Activated CD8-positive, alpha-beta memory T cell treated with anti-CD3 and anti-CD28 coated beads, Interleukin-2, amount 50 U/mL, for 48 hours (primary cell): ENCODE measurements around the gene WBP11.

Experiments used
- DNase-seq: peaks from one replicate; pipeline ENCODE4 v3.0.0-alpha.2; 2020

WBP11 gene

GRCh38 chr12:14824012-14824634 lies 20.8 kb upstream of the WBP11 start:
- DNase-seq, result no peak

- no peak for DNase-seq
Observed at GRCh38 chr12:14814014-14814413, 10.7 kb upstream of the WBP11 start, which contains the start of gene SMCO3. Gene SMCO3, minus strand, starts transcription at chr12:14814182. Its CDS starts 7,502 bp downstream, at chr12:14806680.

GRCh38 chr12:14811486-14811885 lies 8.2 kb upstream of the WBP11 start:
- no peak for DNase-seq

GRCh38 chr12:14810953-14811483 lies 7.7 kb upstream of the WBP11 start:
- no peak for DNase-seq

DNA sequence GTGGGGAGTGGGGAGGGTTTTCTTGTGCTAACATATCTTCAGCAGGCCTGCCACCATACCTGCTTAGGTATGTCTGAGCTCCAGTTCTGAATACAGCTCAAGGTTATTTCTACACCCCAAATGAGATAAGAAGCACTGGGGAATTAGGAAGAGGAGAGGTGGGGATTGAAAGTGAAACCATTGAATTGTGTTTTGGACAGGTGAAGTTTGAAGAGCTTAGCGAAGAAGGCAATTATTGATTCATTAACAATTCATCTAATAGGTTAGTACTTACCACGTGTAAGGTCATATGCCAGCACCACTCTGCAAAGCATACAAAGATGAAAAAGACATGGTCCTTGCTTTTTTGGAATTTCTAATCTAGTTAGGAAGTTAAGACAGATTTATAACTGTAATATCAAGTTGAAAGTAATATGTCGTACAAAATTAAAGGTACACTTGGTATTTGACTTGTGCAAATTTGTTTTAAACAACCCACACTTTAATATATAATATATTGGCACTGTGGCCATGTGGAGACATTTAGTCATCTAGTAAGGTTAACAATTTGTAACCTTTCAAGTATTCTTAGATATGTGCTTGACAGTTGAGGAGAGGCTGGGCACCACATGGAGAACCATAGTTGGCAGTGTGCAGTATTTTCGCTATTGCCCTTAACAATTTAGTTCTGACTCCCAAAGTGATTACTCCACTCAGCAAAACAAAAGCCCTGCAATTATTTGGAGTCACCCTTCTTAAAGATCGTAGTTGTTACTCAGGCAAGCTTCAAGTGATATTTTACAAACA lies 7.1 kb upstream of the WBP11 start:
- no peak for DNase-seq

GRCh38 chr12:14803830-14804160 lies 517 bp upstream of the WBP11 start:
- no peak for DNase-seq

- DNase-seq, result no peak
Observed at GRCh38 chr12:14802721-14803010, 612 bp downstream of the WBP11 start.

- DNase-seq, result no peak
Observed at GRCh38 chr12:14802247-14802646, 1.0 kb downstream of the WBP11 start.

- DNase-seq, result no peak
Observed at GRCh38 chr12:14795028-14795448, 8.2 kb downstream of the WBP11 start.

DNA sequence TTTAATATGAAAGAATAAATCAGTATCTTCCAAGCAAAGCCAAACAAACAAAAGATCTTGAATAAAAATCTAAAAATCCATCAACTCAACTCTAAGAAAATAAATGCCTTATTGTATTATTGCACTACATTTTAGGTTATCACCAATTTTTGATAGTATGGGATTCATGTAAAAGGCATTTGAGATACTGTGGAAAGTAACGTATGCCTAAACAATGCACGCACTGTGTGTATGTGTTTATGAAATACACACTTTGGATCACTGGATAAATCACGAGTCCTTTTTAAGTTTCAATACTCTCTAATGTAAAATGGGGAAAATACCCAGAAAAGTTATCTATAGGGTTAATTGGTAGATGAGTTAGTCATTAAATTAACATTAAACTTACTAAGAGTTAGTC lies 17.7 kb downstream of the WBP11 start:
- DNase-seq, result no peak

DNA sequence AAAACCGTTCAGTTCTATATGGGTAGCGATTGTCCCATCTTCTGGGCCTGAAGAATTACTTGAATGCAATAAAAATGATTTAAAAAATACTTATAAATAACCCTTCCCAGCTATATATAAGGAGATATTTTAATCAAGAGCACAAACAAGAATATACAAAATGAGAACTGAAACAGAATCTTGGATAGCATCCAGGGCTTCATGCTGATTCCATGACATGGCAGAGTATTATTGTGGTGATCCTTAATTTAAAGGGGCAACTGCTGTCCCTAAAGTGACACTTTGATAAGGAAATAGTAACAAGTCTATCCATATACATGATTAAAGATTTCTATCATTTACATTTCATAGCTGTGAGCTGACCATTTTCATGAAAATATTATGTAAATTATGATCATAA lies 18.8 kb downstream of the WBP11 start:
- no peak for DNase-seq

- no peak for DNase-seq
Observed at GRCh38 chr12:14782756-14783155, 20.5 kb downstream of the WBP11 start.

- no peak for DNase-seq
Observed at GRCh38 chr12:14781563-14781962, 21.7 kb downstream of the WBP11 start.

DNA sequence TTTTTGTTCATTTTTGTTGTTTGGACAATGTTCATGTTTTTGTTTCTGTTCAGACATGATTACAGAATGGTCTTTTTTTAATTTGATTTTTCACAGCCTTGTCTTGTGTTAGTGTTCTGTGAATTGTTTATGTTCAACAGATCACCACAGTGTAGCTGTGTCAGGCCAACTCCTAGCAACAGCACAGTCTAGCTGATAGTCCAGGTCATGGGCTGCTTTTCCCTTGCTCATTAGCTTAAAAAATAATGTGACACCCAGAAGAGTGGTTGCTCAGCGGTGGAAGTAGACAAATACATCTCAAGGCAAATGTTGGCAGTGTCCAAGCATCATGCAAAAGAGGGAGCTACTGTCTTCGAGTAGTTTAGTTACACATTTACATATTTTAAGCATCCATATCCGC lies 22.4 kb downstream of the WBP11 start:
- DNase-seq, result no peak

- no peak for DNase-seq
Observed at GRCh38 chr12:14779834-14780233, 23.4 kb downstream of the WBP11 start.

GRCh38 chr12:14777271-14777670 lies 26.0 kb downstream of the WBP11 start:
- no peak for DNase-seq

DNA sequence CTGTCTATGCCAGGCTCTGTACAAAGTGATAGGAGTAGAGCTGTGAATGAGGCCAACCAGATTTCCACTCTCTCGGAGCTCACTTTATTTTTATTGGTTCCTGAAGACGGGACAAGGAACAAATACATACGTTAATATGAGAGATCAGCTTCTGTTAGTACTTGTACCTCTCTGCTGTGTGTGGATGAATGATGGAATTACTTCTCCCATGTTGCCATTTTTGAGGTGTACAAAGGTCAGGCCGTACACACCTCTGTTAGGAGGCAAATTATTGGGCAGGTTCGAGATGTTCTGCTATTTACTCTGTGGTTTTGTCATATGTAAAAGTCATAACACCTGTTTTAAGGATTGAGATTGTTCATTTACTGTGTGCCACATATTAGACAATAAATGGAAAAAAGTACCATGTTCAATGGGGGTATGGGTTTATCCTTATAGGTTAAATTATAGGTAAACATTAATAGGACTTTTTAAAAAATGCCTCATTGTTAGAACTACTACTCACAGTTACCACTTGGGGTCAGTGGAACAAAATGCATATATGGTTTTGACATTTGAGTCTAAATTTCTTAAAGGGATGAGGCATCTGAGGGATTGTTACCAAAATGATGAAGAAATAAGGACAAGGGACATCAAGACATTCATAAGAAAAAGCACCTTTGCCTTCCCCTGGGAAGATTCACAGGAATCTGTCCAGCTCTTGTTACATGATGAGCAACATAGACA lies 26.9 kb downstream of the WBP11 start:
- DNase-seq, result no peak

- DNase-seq, result no peak
Observed at GRCh38 chr12:14775636-14775980, 27.7 kb downstream of the WBP11 start.

DNA sequence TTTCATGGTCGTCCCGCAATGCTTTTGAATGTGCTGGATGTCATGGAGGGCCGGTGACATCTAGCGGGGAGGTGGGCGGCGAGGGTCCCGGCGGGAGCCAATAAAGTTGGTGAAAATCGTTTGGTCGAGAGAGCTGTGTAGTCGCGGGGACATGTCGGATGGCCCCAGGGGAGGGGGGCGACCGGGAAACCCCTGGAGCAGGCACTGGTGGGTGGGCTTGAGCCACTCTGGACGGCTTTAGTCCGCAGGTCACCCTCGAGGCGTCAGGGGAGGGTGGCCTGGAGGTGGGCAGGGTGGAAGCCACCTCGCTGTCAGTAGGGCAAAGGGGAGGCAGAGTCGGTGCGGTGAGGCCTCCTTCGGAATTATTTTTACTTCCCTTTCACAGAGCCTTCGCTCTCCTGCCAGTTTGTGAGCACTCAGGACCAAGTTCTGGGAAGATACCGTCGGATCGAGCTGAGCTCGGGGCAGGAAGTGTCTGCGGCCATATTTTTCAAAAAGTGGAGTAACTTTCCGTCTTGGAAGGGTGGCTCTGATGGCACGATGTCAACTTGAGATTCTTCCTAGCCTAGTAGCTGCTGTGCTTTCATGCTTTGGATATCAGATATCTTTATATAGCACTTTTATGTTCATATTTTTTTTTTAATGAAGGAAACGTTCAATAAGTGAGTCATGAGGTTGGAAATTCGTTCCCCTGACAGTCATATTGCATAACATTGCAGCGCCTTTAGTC lies 28.2 kb downstream of the WBP11 start:
- peak; percentile 73 for DNase-seq

DNA sequence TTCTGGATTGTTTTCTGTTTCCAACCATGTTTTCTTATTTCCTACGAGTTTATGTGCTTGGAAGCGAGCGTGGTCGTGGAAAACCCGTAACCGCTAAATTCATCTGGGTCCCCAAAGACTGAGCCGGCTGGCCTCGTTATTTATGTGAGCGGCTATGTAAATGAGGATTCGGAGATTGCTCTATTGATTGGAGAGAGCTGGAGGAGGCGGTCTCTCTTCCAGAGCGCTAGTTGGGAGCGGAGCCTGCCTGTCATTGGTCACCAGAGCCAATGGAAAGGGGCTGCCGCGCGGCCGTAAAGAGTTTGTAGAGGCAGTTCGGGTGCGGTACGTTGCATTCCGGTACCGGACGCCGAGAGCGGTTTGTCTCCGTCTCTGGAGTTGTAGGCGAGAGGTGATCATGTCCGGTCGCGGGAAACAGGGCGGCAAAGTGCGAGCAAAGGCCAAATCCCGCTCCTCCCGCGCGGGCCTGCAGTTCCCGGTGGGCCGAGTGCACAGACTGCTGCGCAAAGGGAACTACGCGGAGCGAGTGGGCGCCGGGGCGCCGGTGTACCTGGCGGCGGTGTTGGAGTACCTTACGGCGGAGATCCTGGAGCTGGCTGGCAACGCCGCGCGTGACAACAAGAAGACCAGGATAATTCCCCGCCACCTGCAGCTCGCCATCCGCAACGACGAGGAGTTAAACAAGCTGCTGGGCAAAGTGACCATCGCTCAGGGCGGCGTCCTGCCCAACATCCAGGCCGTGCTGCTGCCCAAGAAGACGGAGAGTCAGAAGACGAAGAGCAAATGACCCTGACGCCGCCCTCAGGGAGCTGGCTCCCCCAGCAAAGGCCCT lies 29.0 kb downstream of the WBP11 start:
- DNase-seq, result peak; percentile 90

GRCh38 chr12:14773685-14774073 lies 29.6 kb downstream of the WBP11 start:
- peak; percentile 79 for DNase-seq

- no peak for DNase-seq
Observed at GRCh38 chr12:14772946-14773345, 30.3 kb downstream of the WBP11 start.
